ENCODE data around the gene CHCHD5. TPM values are rescaled to one million over a fixed set of nuclear protein-coding genes. Genes with fewer than 3 reads are reported as not detected.

Gene CHCHD5
- total and polyA plus RNA-seq, 2 of the 8 experiments (the other 6 are each of a cell fraction or from before 2014, with no cell fraction given) = 27.2 to 71.5 TPM

DNA sequence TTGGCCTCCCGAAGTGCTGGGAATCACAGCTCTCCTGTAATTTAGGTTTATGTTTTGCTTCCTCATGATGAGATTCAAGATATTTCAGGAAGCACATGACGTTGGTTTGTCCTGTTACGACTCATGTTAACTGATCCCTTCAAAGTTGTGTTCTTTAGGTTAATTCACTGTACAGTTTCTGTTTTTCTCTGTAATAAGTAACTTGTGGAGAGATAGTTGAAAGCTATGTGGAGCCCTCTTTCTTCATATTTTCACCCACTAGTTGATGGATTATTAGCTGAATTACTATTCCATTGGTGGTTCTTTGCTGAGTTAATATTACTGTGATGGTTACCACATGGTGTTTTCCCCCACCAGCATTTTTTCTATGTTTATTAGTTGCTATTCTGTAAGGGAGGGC is 18.3 kb upstream of the CHCHD5 start:
- ChIA-PET POLR2A (ENCODE audit: partially characterized antibody) (no interaction called here), CTCF (ENCODE audit: partially characterized antibody) (interaction anchor here (0.9 to 1.4 kb wide), 2 partner anchors 9 to 393 kb away, joined by 3 read pairs; no protein-coding TSS in a partner anchor)
- Histone ChIP-seq H3K4ac (replicated peaks; ENCODE audit: insufficient read length, low read depth, low read length) (no peak overlapping the region), H3K14ac (ENCODE audit: insufficient read length) (no peak overlapping the region), H4K20me1 (replicated peaks in 1 of 2; ENCODE audit: control insufficient read depth in 1 of 2, insufficient read depth in 2 of 2, low read length in 2 of 2) (peaks cover 0 to 3% of the 10 kb centered on the region in 2 experiments), H3K4me3 (ENCODE audit: extremely low read depth in 1 of 4, insufficient read depth in 2 of 4, low read depth in 3 of 4, low read length in 4 of 4) (no peak overlapping the region), H2AK5ac (ENCODE audit: low read depth, low read length) (no peak overlapping the region), H2BK120ac (replicated peaks; ENCODE audit: low read depth, low read length) (no peak overlapping the region), H3K56ac (replicated peaks; ENCODE audit: insufficient read length, low read depth, low read length) (no peak overlapping the region), H2BK12ac (ENCODE audit: low read depth, low read length) (no peak overlapping the region), H4K5ac (ENCODE audit: insufficient read length, low read depth, low read length) (no peak overlapping the region), H3K27me3 (replicated peaks in 1 of 4; ENCODE audit: control insufficient read depth in 3 of 4, extremely low read depth in 1 of 4, insufficient read depth in 3 of 4, low read length in 3 of 4) (no peaks in the 10 kb centered on the region), H2AFZ (ENCODE audit: low read length) (no peak overlapping the region), H3K27ac (ENCODE audit: low read depth, low read length) (no peak overlapping the region), H3K18ac (ENCODE audit: extremely low read depth, low read length) (no peak overlapping the region), H3K4me1 (replicated peaks in 1 of 4; ENCODE audit: control insufficient read depth in 3 of 4, insufficient read depth in 4 of 4, low read length in 3 of 4) (no peaks in the 10 kb centered on the region), H3K23ac (ENCODE audit: insufficient read length) (no peak overlapping the region), H3K9ac (replicated peaks in 1 of 4; ENCODE audit: extremely low read depth in 1 of 4, low read depth in 3 of 4, low read length in 3 of 4) (no peak overlapping the region), H2BK5ac (ENCODE audit: low read depth, low read length) (no peak overlapping the region), H3K23me2 (ENCODE audit: low read depth, low read length) (no peaks in the 10 kb centered on the region), H2BK15ac (ENCODE audit: low read length) (no peak overlapping the region), H3K36me3 (ENCODE audit: control insufficient read depth in 2 of 4, insufficient read depth in 4 of 4, low read length in 3 of 4) (peaks cover 11 to 76% (median 55%) of the 10 kb centered on the region in 4 experiments; a peak in 7 of 8 replicates), H4K8ac (ENCODE audit: extremely low read depth, insufficient read depth, low read length) (no peak overlapping the region), H3K4me2 (ENCODE audit: insufficient read depth in 1 of 2, low read depth in 2 of 2, low read length in 2 of 2) (no peak overlapping the region), H3K79me2 (ENCODE audit: control insufficient read depth in 1 of 2, insufficient read depth in 2 of 2, low read length in 2 of 2) (no peaks in the 10 kb centered on the region), H3K9me3 (ENCODE audit: insufficient read depth in 2 of 2, low read depth in 1 of 2, low read length in 1 of 2) (no peaks in the 10 kb centered on the region), H3K79me1 (ENCODE audit: low read depth, low read length) (no peaks in the 10 kb centered on the region), H2BK20ac (ENCODE audit: low read length) (no peak overlapping the region), H4K91ac (replicated peaks; ENCODE audit: insufficient read length, low read length) (no peak overlapping the region)
- 96% methylated on average over 3 of the region's 3 CpGs; no CpG with 5 or more reads in 1 of the 2 experiments for WGBS, 2 experiments (ENCODE audit: extremely low coverage in 1 of 2, insufficient coverage in 1 of 2, insufficient read length in 1 of 2, insufficient replicate concordance in 2 of 2, low coverage in 1 of 2, low lambda C conversion rate in 2 of 2, missing lambda C conversion rate in 1 of 2)
- DNase-seq (ENCODE audit: low read depth in 1 of 2, low spot score in 2 of 2) = no peak
- FAIRE-seq = no peak
- TF ChIP-seq EP300 (IDR thresholded peaks at IDR 0.05; ENCODE audit: borderline replicate concordance in 1 of 2, low read depth in 2 of 2, low read length in 2 of 2) (no peak), SAP30 (IDR thresholded peaks at IDR 0.05; ENCODE audit: insufficient read depth, insufficient replicate concordance, low read length) (no peak), PHF8 (conservative IDR thresholded peaks at IDR 0.05; ENCODE audit: low read depth, low read length) (no peak), ZNF274 (IDR thresholded peaks at IDR 0.05; ENCODE audit: borderline replicate concordance, extremely low read depth, low read length) (no peak), SUZ12 (IDR thresholded peaks at IDR 0.05; ENCODE audit: low read length) (no peak), TAF1 (IDR thresholded peaks at IDR 0.05; ENCODE audit: low read depth, low read length) (no peak), JUND (IDR thresholded peaks at IDR 0.05; ENCODE audit: low read length) (no peak), RXRA (IDR thresholded peaks at IDR 0.05; ENCODE audit: insufficient read depth, low read depth, low read length) (no peak), KDM4A (IDR thresholded peaks at IDR 0.05; ENCODE audit: low read depth, low read length, severe bottlenecking) (no peak)
- TF ChIP-seq, protein P1, sequence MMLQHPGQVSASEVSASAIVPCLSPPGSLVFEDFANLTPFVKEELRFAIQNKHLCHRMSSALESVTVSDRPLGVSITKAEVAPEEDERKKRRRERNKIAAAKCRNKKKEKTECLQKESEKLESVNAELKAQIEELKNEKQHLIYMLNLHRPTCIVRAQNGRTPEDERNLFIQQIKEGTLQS (IDR thresholded peaks at IDR 0.05; ENCODE audit: insufficient read depth, low read depth, low read length) = no peak

All from H1 (cell line).